Measurements from ENCODE around the gene PALLD. TPM values are rescaled to one million over a fixed set of nuclear protein-coding genes. Genes with fewer than 3 reads are reported as not detected.

The PALLD gene
- total RNA-seq, 1 experiment from 2014 or later: 91.8 TPM

GRCh38 chr4:168553714-168554370 is 57.0 kb downstream of the PALLD start:
- DNase-seq (ENCODE audit: extremely low read depth, low read depth): no peak

GRCh38 chr4:168555437-168555836 is 58.6 kb downstream of the PALLD start:
- DNase-seq (ENCODE audit: extremely low read depth, low read depth): no peak

GRCh38 chr4:168557658-168558057 is 60.8 kb downstream of the PALLD start:
- no peak for DNase-seq (ENCODE audit: extremely low read depth, low read depth)

GRCh38 chr4:168558599-168558998 is 61.7 kb downstream of the PALLD start:
- DNase-seq (ENCODE audit: extremely low read depth, low read depth): peak; percentile 79

- no peak for DNase-seq (ENCODE audit: extremely low read depth, low read depth)
These were observed 63.6 kb downstream of the PALLD start for GRCh38 chr4:168560184-168561180.

GRCh38 chr4:168562041-168562571 is 65.3 kb downstream of the PALLD start:
- no peak for DNase-seq (ENCODE audit: extremely low read depth, low read depth)

GRCh38 chr4:168564023-168564422 is 67.2 kb downstream of the PALLD start:
- no peak for DNase-seq (ENCODE audit: extremely low read depth, low read depth)

GRCh38 chr4:168565130-168565529 is 68.3 kb downstream of the PALLD start:
- no peak for DNase-seq (ENCODE audit: extremely low read depth, low read depth)

- DNase-seq (ENCODE audit: extremely low read depth, low read depth): no peak
These were observed 69.9 kb downstream of the PALLD start for GRCh38 chr4:168566726-168567125.

GRCh38 chr4:168569066-168569930 is 72.4 kb downstream of the PALLD start:
- peak; percentile 81 for DNase-seq (ENCODE audit: extremely low read depth, low read depth)

GRCh38 chr4:168569931-168570276 is 73.1 kb downstream of the PALLD start:
- no peak for DNase-seq (ENCODE audit: extremely low read depth, low read depth)

- DNase-seq (ENCODE audit: extremely low read depth, low read depth): no peak
These were observed 73.6 kb downstream of the PALLD start for GRCh38 chr4:168570466-168570865.

GRCh38 chr4:168572002-168572401 is 75.2 kb downstream of the PALLD start:
- DNase-seq (ENCODE audit: extremely low read depth, low read depth): no peak

GRCh38 chr4:168573870-168574269 is 77.0 kb downstream of the PALLD start:
- DNase-seq (ENCODE audit: extremely low read depth, low read depth): no peak

GRCh38 chr4:168574581-168575295 is 77.9 kb downstream of the PALLD start:
- no peak for DNase-seq (ENCODE audit: extremely low read depth, low read depth)

GRCh38 chr4:168575473-168575872 is 78.6 kb downstream of the PALLD start:
- DNase-seq (ENCODE audit: extremely low read depth, low read depth): no peak

- no peak for DNase-seq (ENCODE audit: extremely low read depth, low read depth)
These were observed 80.8 kb downstream of the PALLD start for GRCh38 chr4:168577624-168578023.

GRCh38 chr4:168580228-168580627 is 83.4 kb downstream of the PALLD start:
- no peak for DNase-seq (ENCODE audit: extremely low read depth, low read depth)

- no peak for DNase-seq (ENCODE audit: extremely low read depth, low read depth)
These were observed 87.5 kb downstream of the PALLD start for GRCh38 chr4:168584321-168584771.

All from NCI-H460 (cell line).